ENCODE results near the gene ATP1A1. TPM values are rescaled to one million over a fixed set of nuclear protein-coding genes. Genes with fewer than 3 reads are reported as not detected.
A peak's percentile ranks its signal among the peaks of the same experiment; 100 is the strongest.

Gene ATP1A1
- total RNA-seq, 1 donor from 2014 or later: 252 TPM

GRCh38 chr1:116394270-116394669, 21.2 kb downstream of the ATP1A1 start:
- no peak overlapping the region for H3K4me3 Mint-ChIP-seq
- H3K4me1 Mint-ChIP-seq: peaks cover 26% of the 10 kb centered on the region
- H3K9me3 Mint-ChIP-seq: no peaks in the 10 kb centered on the region
- H3K27me3 Mint-ChIP-seq: no peaks in the 10 kb centered on the region
- no peak overlapping the region for H3K27ac Mint-ChIP-seq
- peaks cover 88% of the 10 kb centered on the region for H3K36me3 Mint-ChIP-seq (ENCODE audit: low read depth)
- intact Hi-C loops (cut with micrococcal nuclease): no loop called here
- DNase-seq: no peak

GRCh38 chr1:116396769-116397168, 23.7 kb downstream of the ATP1A1 start:
- no peak for DNase-seq
- Mint-ChIP-seq H3K27ac (no peak overlapping the region), H3K36me3 (ENCODE audit: low read depth) (peaks cover 91% of the 10 kb centered on the region), H3K4me1 (peaks cover 10% of the 10 kb centered on the region), H3K9me3 (no peaks in the 10 kb centered on the region), H3K27me3 (no peaks in the 10 kb centered on the region), H3K4me3 (no peak overlapping the region)
- intact Hi-C loops (cut with micrococcal nuclease): no loop called here

GRCh38 chr1:116397728-116398127, 24.7 kb downstream of the ATP1A1 start:
- Mint-ChIP-seq H3K4me1 (peaks cover 10% of the 10 kb centered on the region), H3K36me3 (ENCODE audit: low read depth) (peaks cover 92% of the 10 kb centered on the region), H3K9me3 (no peaks in the 10 kb centered on the region), H3K4me3 (no peak overlapping the region), H3K27ac (no peak overlapping the region), H3K27me3 (no peaks in the 10 kb centered on the region)
- DNase-seq: no peak
- intact Hi-C loops (cut with micrococcal nuclease): no loop called here

GRCh38 chr1:116400780-116401179, 27.7 kb downstream of the ATP1A1 start:
- DNase-seq: no peak
- Mint-ChIP-seq H3K27me3 (no peaks in the 10 kb centered on the region), H3K27ac (no peak overlapping the region), H3K9me3 (no peaks in the 10 kb centered on the region), H3K4me1 (peaks cover 6% of the 10 kb centered on the region), H3K4me3 (no peak overlapping the region), H3K36me3 (ENCODE audit: low read depth) (peaks cover 92% of the 10 kb centered on the region)
- intact Hi-C loops (cut with micrococcal nuclease): no loop called here

GRCh38 chr1:116401646-116402176, 28.7 kb downstream of the ATP1A1 start:
- H3K27me3 Mint-ChIP-seq: no peaks in the 10 kb centered on the region
- no peak overlapping the region for H3K4me3 Mint-ChIP-seq
- DNase-seq: no peak
- H3K9me3 Mint-ChIP-seq: no peaks in the 10 kb centered on the region
- peaks cover 6% of the 10 kb centered on the region for H3K4me1 Mint-ChIP-seq
- H3K36me3 Mint-ChIP-seq (ENCODE audit: low read depth): peaks cover 88% of the 10 kb centered on the region
- intact Hi-C loops (cut with micrococcal nuclease): no loop called here
- peak overlapping the region; percentile 0 for H3K27ac Mint-ChIP-seq

- intact Hi-C loops (cut with micrococcal nuclease): no loop called here
- peaks cover 6% of the 10 kb centered on the region for H3K4me1 Mint-ChIP-seq
- peaks cover 88% of the 10 kb centered on the region for H3K36me3 Mint-ChIP-seq (ENCODE audit: low read depth)
- peak overlapping the region; percentile 46 for H3K27ac Mint-ChIP-seq
- no peaks in the 10 kb centered on the region for H3K9me3 Mint-ChIP-seq
- no peak overlapping the region for H3K4me3 Mint-ChIP-seq
- DNase-seq: no peak
- H3K27me3 Mint-ChIP-seq: no peaks in the 10 kb centered on the region
Observed at GRCh38 chr1:116402333-116402732, 29.3 kb downstream of the ATP1A1 start.

GRCh38 chr1:116403496-116404136, 30.6 kb downstream of the ATP1A1 start:
- H3K27ac Mint-ChIP-seq: peak overlapping the region; percentile 32

GRCh38 chr1:116404699-116405098, 31.7 kb downstream of the ATP1A1 start:
- no peak overlapping the region for H3K4me3 Mint-ChIP-seq
- DNase-seq: no peak
- H3K27ac Mint-ChIP-seq: no peak overlapping the region
- no peaks in the 10 kb centered on the region for H3K9me3 Mint-ChIP-seq
- H3K36me3 Mint-ChIP-seq (ENCODE audit: low read depth): peaks cover 76% of the 10 kb centered on the region
- H3K4me1 Mint-ChIP-seq: peaks cover 12% of the 10 kb centered on the region
- intact Hi-C loops (cut with micrococcal nuclease): no loop called here
- no peaks in the 10 kb centered on the region for H3K27me3 Mint-ChIP-seq

More at GRCh38 chr1:116403496-116404136, 30.6 kb downstream of the ATP1A1 start:
- H3K9me3 Mint-ChIP-seq: no peaks in the 10 kb centered on the region
- no peak overlapping the region for H3K4me3 Mint-ChIP-seq
- H3K4me1 Mint-ChIP-seq: peaks cover 8% of the 10 kb centered on the region
- intact Hi-C loops (cut with micrococcal nuclease): no loop called here
- DNase-seq: no peak
- no peaks in the 10 kb centered on the region for H3K27me3 Mint-ChIP-seq
- H3K36me3 Mint-ChIP-seq (ENCODE audit: low read depth): peaks cover 83% of the 10 kb centered on the region

GRCh38 chr1:116405241-116406135, 32.4 kb downstream of the ATP1A1 start:
- H3K4me1 Mint-ChIP-seq: peaks cover 12% of the 10 kb centered on the region
- no peak for DNase-seq
- H3K27ac Mint-ChIP-seq: no peak overlapping the region
- H3K36me3 Mint-ChIP-seq (ENCODE audit: low read depth): peaks cover 68% of the 10 kb centered on the region
- intact Hi-C loops (cut with micrococcal nuclease): no loop called here
- no peaks in the 10 kb centered on the region for H3K27me3 Mint-ChIP-seq
- no peaks in the 10 kb centered on the region for H3K9me3 Mint-ChIP-seq
- no peak overlapping the region for H3K4me3 Mint-ChIP-seq

GRCh38 chr1:116407033-116407432, 34.0 kb downstream of the ATP1A1 start:
- Mint-ChIP-seq H3K4me3 (no peak overlapping the region), H3K27me3 (no peaks in the 10 kb centered on the region), H3K4me1 (peaks cover 12% of the 10 kb centered on the region), H3K36me3 (ENCODE audit: low read depth) (peaks cover 53% of the 10 kb centered on the region), H3K9me3 (no peaks in the 10 kb centered on the region), H3K27ac (no peak overlapping the region)
- no peak for DNase-seq
- intact Hi-C loops (cut with micrococcal nuclease): no loop called here

GRCh38 chr1:116408193-116408592, 35.1 kb downstream of the ATP1A1 start:
- H3K4me3 Mint-ChIP-seq: no peak overlapping the region
- H3K27ac Mint-ChIP-seq: no peak overlapping the region
- no peaks in the 10 kb centered on the region for H3K27me3 Mint-ChIP-seq
- DNase-seq: no peak
- peaks cover 43% of the 10 kb centered on the region for H3K36me3 Mint-ChIP-seq (ENCODE audit: low read depth)
- intact Hi-C loops (cut with micrococcal nuclease): no loop called here
- H3K4me1 Mint-ChIP-seq: peaks cover 10% of the 10 kb centered on the region
- H3K9me3 Mint-ChIP-seq: no peaks in the 10 kb centered on the region

- Mint-ChIP-seq H3K4me3 (no peak overlapping the region), H3K9me3 (no peaks in the 10 kb centered on the region), H3K4me1 (peaks cover 16% of the 10 kb centered on the region), H3K36me3 (ENCODE audit: low read depth) (peaks cover 40% of the 10 kb centered on the region), H3K27me3 (no peaks in the 10 kb centered on the region), H3K27ac (no peak overlapping the region)
- no peak for DNase-seq
- intact Hi-C loops (cut with micrococcal nuclease): no loop called here
Observed at GRCh38 chr1:116408803-116409720, 36.0 kb downstream of the ATP1A1 start.

GRCh38 chr1:116409751-116410191, 36.7 kb downstream of the ATP1A1 start:
- no peaks in the 10 kb centered on the region for H3K27me3 Mint-ChIP-seq
- peaks cover 21% of the 10 kb centered on the region for H3K4me1 Mint-ChIP-seq
- no peak overlapping the region for H3K27ac Mint-ChIP-seq
- intact Hi-C loops (cut with micrococcal nuclease): loop anchor here (10.0 kb wide), 1 partner anchor 75 kb away; no protein-coding TSS in a partner anchor
- DNase-seq: no peak
- H3K4me3 Mint-ChIP-seq: no peak overlapping the region
- no peaks in the 10 kb centered on the region for H3K9me3 Mint-ChIP-seq
- H3K36me3 Mint-ChIP-seq (ENCODE audit: low read depth): peaks cover 36% of the 10 kb centered on the region

All from activated CD4-positive, alpha-beta T cell treated with anti-CD3 and anti-CD28 coated beads, Interleukin-2, amount 10 ng/mL, durations not matched to agents 24 days and 14 days (primary cell).